Measurements from ENCODE around the gene EXTL2.

GRCh38 chr1:100847361-100848082, 47.1 kb downstream of the EXTL2 start:
- TF ChIP-seq ZNF473 (tag by site-specific recombination; IDR thresholded peaks at IDR 0.05) (no peak), CTCF (tag by site-specific recombination; IDR thresholded peaks at IDR 0.05) (no peak)
